Placental epithelial cell (primary cell): Measurements from ENCODE around the gene HIGD1A. TPM values are rescaled to one million over a fixed set of nuclear protein-coding genes. Genes with fewer than 3 reads are reported as not detected.

Experiments used
- small RNA-seq: library from RNA; depleted of rRNA; stranded (forward); fragments of <200 nt; gene quantifications from one replicate; pipeline ENCODE3, GENCODE V24; 2012
- total RNA-seq: library from RNA; depleted of rRNA; stranded (reverse); fragments of >200 nt; gene quantifications from 2 replicates; pipeline ENCODE4 v1.2.3, GENCODE V29; 2012

The HIGD1A gene
- total RNA-seq: 80.5 and 181 TPM in 2 replicates

DNA sequence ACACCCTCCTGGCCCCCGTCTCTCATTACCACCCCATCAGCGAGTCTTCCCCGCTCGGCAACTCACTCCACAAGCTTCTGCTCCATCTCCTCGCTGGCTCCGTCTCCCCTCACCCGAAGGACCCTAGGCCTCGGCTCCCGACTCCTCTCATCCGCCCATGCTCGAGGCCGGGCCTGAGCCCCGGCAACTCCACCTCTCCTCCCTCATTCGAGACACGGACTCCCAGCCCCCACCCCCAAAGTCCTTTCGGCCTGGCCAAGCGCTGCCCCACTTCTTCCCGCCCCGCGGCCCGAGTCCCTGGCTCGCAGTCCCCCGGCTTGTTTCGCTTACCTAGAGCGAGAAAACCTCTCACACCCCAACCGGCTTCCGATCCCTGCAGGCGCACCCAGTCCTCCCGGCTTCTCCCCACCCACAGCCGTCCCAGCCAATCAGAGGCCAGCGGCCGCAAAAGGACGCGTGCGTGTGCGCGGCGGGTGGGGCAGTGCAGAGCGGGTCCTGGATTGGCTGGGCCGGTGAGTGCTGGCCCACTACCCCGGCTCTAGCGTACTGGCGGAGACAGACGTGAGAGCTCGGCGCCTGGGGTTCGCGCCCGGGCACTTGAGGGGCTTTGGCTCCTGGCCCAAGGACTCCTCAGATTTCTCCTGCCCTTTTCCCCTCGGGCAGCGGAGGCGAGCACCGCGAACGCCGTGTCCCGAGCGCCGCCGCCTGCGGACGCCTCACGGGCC is at the start of gene HIGD1A:
Gene HIGD1A, minus strand, starts transcription at position 385 of the 725 bp plus-strand sequence. CDS start 10,237 bp downstream, outside the sequence.

DNA sequence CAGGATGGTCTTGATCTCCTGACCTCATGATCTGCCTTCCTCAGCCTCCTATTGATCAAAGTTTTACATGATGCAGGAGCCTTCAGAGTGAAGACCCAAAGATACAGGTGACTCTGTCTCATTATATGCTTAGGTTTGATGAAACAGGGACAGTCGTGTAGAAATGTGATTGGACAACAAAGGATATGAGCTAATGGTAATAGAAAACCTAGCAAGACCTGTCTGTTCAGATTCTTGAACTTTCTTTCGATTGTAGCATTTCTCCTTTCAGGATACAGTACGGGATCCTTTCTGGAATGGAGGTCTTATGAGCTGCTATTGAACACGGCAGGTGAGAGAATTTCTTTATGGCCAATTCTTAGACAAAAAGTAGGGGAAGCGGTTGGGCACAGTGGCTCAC is 4.9 kb upstream of the HIGD1A start, which contains the start of gene ACKR2:
Gene ACKR2, plus strand, starts transcription at position 244 of the 400 bp plus-strand sequence. CDS start 55,058 bp downstream, outside the sequence.

DNA sequence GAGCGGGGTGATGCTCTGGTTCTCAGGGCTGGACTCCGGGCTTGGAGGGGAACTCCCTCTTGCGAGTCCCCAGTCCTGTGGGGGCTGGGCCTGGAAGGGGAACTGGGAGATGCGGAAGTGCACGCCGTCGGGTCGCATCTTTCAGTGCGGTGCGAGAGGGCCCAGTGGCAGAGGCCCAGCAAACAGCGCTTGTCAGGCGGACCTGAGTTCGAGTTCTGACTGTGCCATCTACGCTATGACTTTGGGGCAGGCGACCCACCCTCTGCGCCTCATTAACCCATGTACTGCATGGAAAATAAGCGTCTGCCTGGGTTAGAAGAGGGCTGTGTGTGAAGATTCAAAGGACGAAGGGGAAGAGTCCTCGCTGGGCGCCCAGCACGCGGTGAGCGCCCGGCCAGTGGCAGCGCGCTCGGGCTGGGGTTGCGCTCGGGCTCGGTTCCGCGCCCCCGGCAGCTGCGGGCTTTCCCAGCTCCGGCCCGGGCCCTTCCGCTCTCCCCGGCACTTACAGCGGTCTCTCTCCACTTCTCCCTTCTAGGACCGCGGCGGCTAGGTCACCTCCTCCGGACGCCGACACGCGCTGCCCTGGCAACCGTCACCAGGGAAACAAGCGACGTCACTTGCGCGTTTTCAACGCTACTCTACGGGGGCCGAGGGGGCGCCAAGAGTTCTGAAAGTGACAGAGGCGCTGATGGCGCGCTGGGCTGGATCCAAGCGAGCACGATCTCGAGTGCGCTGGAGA is 31.5 kb downstream of the HIGD1A start, which contains the start of gene CCDC13:
Gene CCDC13, minus strand, starts transcription at position 584 of the 739 bp plus-strand sequence. CDS start 14,908 bp downstream, outside the sequence.

Small RNA genes lying within 50 kb of the gene (small RNA-seq; reads per million reads assigned to genes)
- not detected for gene CCDC13

Other genes with a start within 250 kb of the HIGD1A start
- 34.9 and 65.2 TPM in 2 replicates for gene SEC22C, start 222.5 kb downstream of the HIGD1A start, total RNA-seq
- 12.8 and 16.1 TPM in 2 replicates for gene SS18L2, start 213.6 kb downstream of the HIGD1A start, total RNA-seq
- gene NKTR, start 203.8 kb downstream of the HIGD1A start, total RNA-seq: 97.9 and 124 TPM in 2 replicates
- 56.9 and 61.3 TPM in 2 replicates for gene ZBTB47, start 150.8 kb downstream of the HIGD1A start, total RNA-seq
- gene KLHL40, start 119.0 kb downstream of the HIGD1A start, total RNA-seq: not detected in 2 replicates
- gene HHATL, start 101.7 kb downstream of the HIGD1A start, total RNA-seq: not detected in 2 replicates
- 0.11 and 0.79 TPM in 2 replicates for gene CCDC13, start 31.2 kb downstream of the HIGD1A start, total RNA-seq
- gene ACKR2, start 5.0 kb upstream of the HIGD1A start, total RNA-seq: 58.5 and 83.1 TPM in 2 replicates
- gene CYP8B1, start 71.4 kb upstream of the HIGD1A start, total RNA-seq: not detected in 2 replicates
- 17.1 and 19.6 TPM in 2 replicates for gene ZNF662, start 101.7 kb upstream of the HIGD1A start, total RNA-seq
- gene GASK1A, start 174.8 kb upstream of the HIGD1A start, total RNA-seq: 23.2 and 24.3 TPM in 2 replicates